Stomach (tissue), 4 donors: ENCODE data around the gene NRG2.

Experiments used
- POLR2AphosphoS5 ChIP-seq, 3 donors: sonication (generic); formaldehyde crosslinking; IDR thresholded peaks; one replicate each; pipeline ENCODE4 v1.6.1; 2016; ENCODE audit warnings: antibody characterized with exemption in 3 of 3
- TF ChIP-seq, protein P1 (sequence below), 7 experiments: fragments of 450-650 bp in 4 of 7; fragments of 200-600 bp in 3 of 7; sonication (generic) in 3 of 7; IDR thresholded peaks; one replicate each; pipeline ENCODE4 v1.5.1; 2016 to 2019; ENCODE audit warnings: antibody characterized with exemption in 7 of 7, control low read depth in 2 of 7, mild to moderate bottlenecking in 1 of 7

DNA sequence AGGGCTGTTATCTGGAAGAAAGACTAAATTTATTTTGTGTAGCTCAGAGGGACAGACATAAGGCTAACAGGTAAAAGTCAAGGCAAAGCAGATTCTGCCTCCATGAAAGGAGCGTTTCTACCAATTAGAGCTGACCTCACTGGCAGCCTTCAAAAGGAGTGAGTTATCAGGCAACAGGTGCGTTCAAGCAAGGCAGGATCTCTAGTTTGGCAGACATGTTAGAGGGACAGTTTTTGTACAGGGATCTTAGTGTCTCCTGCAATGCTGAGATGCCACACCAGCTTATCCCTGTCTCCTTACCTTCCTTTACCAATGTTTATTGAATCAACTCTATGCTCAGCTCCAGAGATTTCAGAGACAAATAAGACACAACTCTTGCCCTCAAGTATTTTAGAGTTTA is 73.8 kb downstream of the NRG2 start:
- TF ChIP-seq, protein P1, sequence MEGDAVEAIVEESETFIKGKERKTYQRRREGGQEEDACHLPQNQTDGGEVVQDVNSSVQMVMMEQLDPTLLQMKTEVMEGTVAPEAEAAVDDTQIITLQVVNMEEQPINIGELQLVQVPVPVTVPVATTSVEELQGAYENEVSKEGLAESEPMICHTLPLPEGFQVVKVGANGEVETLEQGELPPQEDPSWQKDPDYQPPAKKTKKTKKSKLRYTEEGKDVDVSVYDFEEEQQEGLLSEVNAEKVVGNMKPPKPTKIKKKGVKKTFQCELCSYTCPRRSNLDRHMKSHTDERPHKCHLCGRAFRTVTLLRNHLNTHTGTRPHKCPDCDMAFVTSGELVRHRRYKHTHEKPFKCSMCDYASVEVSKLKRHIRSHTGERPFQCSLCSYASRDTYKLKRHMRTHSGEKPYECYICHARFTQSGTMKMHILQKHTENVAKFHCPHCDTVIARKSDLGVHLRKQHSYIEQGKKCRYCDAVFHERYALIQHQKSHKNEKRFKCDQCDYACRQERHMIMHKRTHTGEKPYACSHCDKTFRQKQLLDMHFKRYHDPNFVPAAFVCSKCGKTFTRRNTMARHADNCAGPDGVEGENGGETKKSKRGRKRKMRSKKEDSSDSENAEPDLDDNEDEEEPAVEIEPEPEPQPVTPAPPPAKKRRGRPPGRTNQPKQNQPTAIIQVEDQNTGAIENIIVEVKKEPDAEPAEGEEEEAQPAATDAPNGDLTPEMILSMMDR (IDR thresholded peaks at IDR 0.05): no peak
- TF ChIP-seq POLR2AphosphoS5 (IDR thresholded peaks at IDR 0.05): no peak
